B cell (primary cell): ENCODE results near the gene RIBC1. TPM values are rescaled to one million over a fixed set of nuclear protein-coding genes. Genes with fewer than 3 reads are reported as not detected.

Source experiments
- ATAC-seq: fragments of 200-7000 bp; cut with Tn5 transposase; one replicate; pipeline ENCODE4 v1.10.0; 2021; ENCODE audit warnings: low read depth, mild to moderate bottlenecking, moderate number of reproducible peaks, moderate library complexity
- CTCF ChIA-PET: fragments of 350-600 bp; sonication (Branson Sonifier 250); formaldehyde crosslinking; loops from one replicate; lab custom pipeline; 2021; ENCODE audit warnings: antibody characterized with exemption, inconsistent platforms; lab: Charles Lee
- POLR2A ChIA-PET: fragments of 350-600 bp; sonication (Branson Sonifier 250); formaldehyde crosslinking; loops from one replicate; lab custom pipeline; 2021; ENCODE audit warnings: antibody characterized with exemption; lab: Charles Lee
- DNase-seq: peaks from one replicate; pipeline ENCODE4 v3.0.0; 2013
- H2AFZ ChIP-seq: 2 replicates; pipeline ENCODE4 v1.6.1; 2012; ENCODE audit warnings: mild to moderate bottlenecking, low read depth, low read length; ENCODE audit not compliant: insufficient read depth, poor library complexity, severe bottlenecking
- H3K27ac ChIP-seq, 2 donors: 1 replicate in 1 of 2; 2 replicates in 1 of 2; pipeline ENCODE4 v1.5.1; 2012 to 2013; ENCODE audit warnings: low read length in 2 of 2, mild to moderate bottlenecking in 2 of 2, moderate library complexity in 1 of 2
- H3K27me3 ChIP-seq, 4 experiments: fragments of 200-600 bp in 1 of 4; sonication (generic) in 1 of 4; replicated peaks in 1 of 4; 1 replicate in 2 of 4; 2 replicates in 2 of 4; pipeline versions ENCODE4 v1.6.1 to v1.7.0; 2013 to 2016; ENCODE audit warnings: low read length in 3 of 4, mild to moderate bottlenecking in 2 of 4, mixed read lengths in 1 of 4, moderate library complexity in 1 of 4; ENCODE audit not compliant: insufficient read depth in 4 of 4, control insufficient read depth in 3 of 4; ENCODE audit errors: control extremely low read depth in 1 of 4
- H3K36me3 ChIP-seq, 2 experiments: replicated peaks in 1 of 2; 1 replicate in 1 of 2; 2 replicates in 1 of 2; pipeline versions ENCODE4 v1.6.1 to v1.7.1; 2013; ENCODE audit warnings: low read length in 1 of 2; ENCODE audit not compliant: insufficient read depth in 2 of 2, control insufficient read depth in 1 of 2; ENCODE audit errors: control extremely low read depth in 1 of 2, extremely low read depth in 1 of 2
- H3K4me1 ChIP-seq, 2 donors: fragments of 200-600 bp in 1 of 2; sonication (generic) in 1 of 2; 1 replicate in 1 of 2; 2 replicates in 1 of 2; pipeline versions ENCODE4 v1.5.1 to v1.6.1; 2013 to 2017; ENCODE audit warnings: low read length in 2 of 2; ENCODE audit not compliant: control insufficient read depth in 2 of 2, insufficient read depth in 2 of 2
- H3K4me2 ChIP-seq: replicated peaks from 2 replicates; pipeline ENCODE3; 2012; ENCODE audit warnings: mild to moderate bottlenecking, low read depth, low read length; ENCODE audit not compliant: poor library complexity, severe bottlenecking
- H3K4me3 ChIP-seq, 5 experiments: fragments of 200-600 bp in 1 of 5; sonication (generic) in 1 of 5; 1 replicate in 3 of 5; 2 replicates in 2 of 5; pipeline versions ENCODE4 v1.5.1 to v1.7.0; 2011 to 2016; ENCODE audit warnings: low read length in 4 of 5, mild to moderate bottlenecking in 4 of 5, low read depth in 2 of 5, control low read depth in 1 of 5, moderate library complexity in 1 of 5; ENCODE audit not compliant: insufficient read depth in 1 of 5; ENCODE audit errors: control extremely low read depth in 1 of 5, extremely low read depth in 1 of 5
- H3K79me2 ChIP-seq: fragments of 200-600 bp; sonication (generic); one replicate; pipeline ENCODE4 v1.6.0; 2016; ENCODE audit warnings: low read length; ENCODE audit not compliant: control insufficient read depth, insufficient read depth
- H3K9ac ChIP-seq: fragments of 200-600 bp; sonication (generic); 2 replicates; pipeline ENCODE4 v1.6.1; 2017; ENCODE audit warnings: mild to moderate bottlenecking, low read length, moderate library complexity
- H3K9me3 ChIP-seq, 3 donors: one replicate each; pipeline versions ENCODE4 v1.6.1 to v1.7.1; 2013; ENCODE audit warnings: low read length in 2 of 3; ENCODE audit not compliant: control insufficient read depth in 2 of 3, insufficient read depth in 1 of 3; ENCODE audit errors: control extremely low read depth in 1 of 3
- H4K20me1 ChIP-seq: 2 replicates; pipeline ENCODE4 v1.6.0; 2012; ENCODE audit warnings: mild to moderate bottlenecking, low read length; ENCODE audit not compliant: insufficient read depth, control insufficient read depth, poor library complexity, severe bottlenecking
- H3K27ac Mint-ChIP-seq: one replicate; pipeline ENCODE4 v1.8.0; 2021; ENCODE audit warnings: mixed read lengths
- H3K27me3 Mint-ChIP-seq: one replicate; pipeline ENCODE4 v1.8.0; 2021; ENCODE audit warnings: mixed read lengths
- H3K4me1 Mint-ChIP-seq: one replicate; pipeline ENCODE4 v1.8.0; 2021; ENCODE audit warnings: mixed read lengths
- H3K4me3 Mint-ChIP-seq: one replicate; pipeline ENCODE4 v1.8.0; 2021; ENCODE audit warnings: mixed read lengths
- H3K9me3 Mint-ChIP-seq: one replicate; pipeline ENCODE4 v1.8.0; 2022; ENCODE audit warnings: mixed read lengths; ENCODE audit not compliant: insufficient read depth
- EZH2 ChIP-seq: IDR thresholded peaks from 2 replicates; pipeline ENCODE4 v1.6.1; 2012; ENCODE audit warnings: borderline replicate concordance, low read depth, mild to moderate bottlenecking, moderate library complexity, low read length; ENCODE audit not compliant: insufficient read depth, poor library complexity, severe bottlenecking
- WGBS: methylation state at CpG from one replicate; pipeline ENCODE4 v1.1.5; 2013; ENCODE audit warnings: missing lambda C conversion rate; ENCODE audit not compliant: insufficient coverage; 5-methylcytosine and 5-hydroxymethylcytosine counted together
- intact Hi-C: fragments of 100-400 bp; cut with micrococcal nuclease; formaldehyde crosslinking; loops from one replicate; pipeline ENCODE4 v1.10.0; 2022
- polyA minus RNA-seq: library from RNA; depleted of rRNA, polyadenylated mRNA; stranded (reverse); fragments of >200 nt; gene quantifications from 2 replicates; pipeline ENCODE4 v1.2.3, GENCODE V29; 2012
- polyA plus RNA-seq: library from polyadenylated mRNA; depleted of rRNA; stranded (reverse); fragments of >200 nt; gene quantifications from 2 replicates; pipeline ENCODE4 v1.2.3, GENCODE V29; 2012
- total RNA-seq, 2 donors: library from RNA; stranded (reverse); fragments of 120-200 nt in 1 of 2; gene quantifications; 1 replicate in 1 of 2; 2 replicates in 1 of 2; pipeline versions ENCODE4 v1.2.3 to v1.2.4, GENCODE V29; 2013 to 2022
- TF ChIP-seq, protein P1 (sequence below): fragments of 200-600 bp; IDR thresholded peaks from one replicate; pipeline ENCODE4 v1.8.0; 2022; ENCODE audit warnings: antibody characterized with exemption, mild to moderate bottlenecking

RIBC1 gene
- 1.0 and 1.7 TPM in 2 replicates for total RNA-seq
- 0.93 TPM for total RNA-seq (2013)
- 0.91 and 0.95 TPM in 2 replicates for polyA plus RNA-seq
- polyA minus RNA-seq = 1.7 and 2.1 TPM in 2 replicates

DNA sequence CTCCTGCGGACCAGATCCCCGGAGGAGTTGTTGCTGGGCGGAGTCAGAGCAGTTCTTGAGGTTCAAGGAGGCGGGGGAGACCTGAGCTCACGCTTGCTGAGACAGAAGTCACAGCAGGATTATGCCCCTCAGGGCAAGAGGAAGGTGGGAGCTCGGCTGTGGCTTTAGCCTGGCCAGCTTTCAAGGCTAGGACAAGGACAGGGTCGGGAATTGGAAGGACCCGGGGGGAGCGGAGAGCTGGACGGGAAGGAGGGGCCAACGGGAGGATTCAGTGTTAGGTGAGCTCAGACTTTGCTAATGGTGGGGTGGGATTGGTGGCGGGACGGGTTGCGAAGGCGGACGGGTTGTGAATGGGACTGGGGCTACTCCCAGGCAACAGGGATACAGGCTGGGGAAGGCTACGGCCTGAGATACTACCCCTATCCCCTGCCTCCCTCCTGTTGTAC lies at the start of gene RIBC1:
Gene RIBC1, plus strand, starts transcription at position 13 of the 446 bp plus-strand sequence. CDS start 3,404 bp downstream, outside the sequence.
- H3K4me1 ChIP-seq = peaks cover 17 to 23% of the 10 kb centered on the region in 2 donors
- Mint-ChIP-seq H3K4me3 (peak within 1 kb of the TSS; percentile 87), H3K27ac (peak within 1 kb of the TSS; percentile 94), H3K27me3 (no peaks in the 10 kb centered on the region), H3K4me1 (peaks cover 27% of the 10 kb centered on the region), H3K9me3 (no peaks in the 10 kb centered on the region)
- H4K20me1 ChIP-seq = peaks cover 34% of the 10 kb centered on the region
- peak within 1 kb of the TSS; percentile 81 for H2AFZ ChIP-seq
- ChIA-PET CTCF (interaction anchor here (1.1 to 2.3 kb wide), 3 partner anchors 13 to 105 kb away, joined by 3 to 13 read pairs (median 8); no protein-coding TSS in a partner anchor), POLR2A (interaction anchor here (0.7 to 2.1 kb wide), 7 partner anchors 10 to 341 kb away, joined by 3 to 9 read pairs (median 4); partner anchors contain the start of genes HSD17B10 and TSPYL2)
- H3K9ac ChIP-seq = peak within 1 kb of the TSS; percentile 96
- intact Hi-C loops = loop anchor here (1.0 to 10.0 kb wide), 3 partner anchors 11 to 1742 kb away; partner anchors contain the start of gene HSD17B10
- H3K36me3 ChIP-seq = no peaks in the 10 kb centered on the region
- DNase-seq = no peak
- H3K9me3 ChIP-seq = no peaks in the 10 kb centered on the region
- TF ChIP-seq, protein P1, sequence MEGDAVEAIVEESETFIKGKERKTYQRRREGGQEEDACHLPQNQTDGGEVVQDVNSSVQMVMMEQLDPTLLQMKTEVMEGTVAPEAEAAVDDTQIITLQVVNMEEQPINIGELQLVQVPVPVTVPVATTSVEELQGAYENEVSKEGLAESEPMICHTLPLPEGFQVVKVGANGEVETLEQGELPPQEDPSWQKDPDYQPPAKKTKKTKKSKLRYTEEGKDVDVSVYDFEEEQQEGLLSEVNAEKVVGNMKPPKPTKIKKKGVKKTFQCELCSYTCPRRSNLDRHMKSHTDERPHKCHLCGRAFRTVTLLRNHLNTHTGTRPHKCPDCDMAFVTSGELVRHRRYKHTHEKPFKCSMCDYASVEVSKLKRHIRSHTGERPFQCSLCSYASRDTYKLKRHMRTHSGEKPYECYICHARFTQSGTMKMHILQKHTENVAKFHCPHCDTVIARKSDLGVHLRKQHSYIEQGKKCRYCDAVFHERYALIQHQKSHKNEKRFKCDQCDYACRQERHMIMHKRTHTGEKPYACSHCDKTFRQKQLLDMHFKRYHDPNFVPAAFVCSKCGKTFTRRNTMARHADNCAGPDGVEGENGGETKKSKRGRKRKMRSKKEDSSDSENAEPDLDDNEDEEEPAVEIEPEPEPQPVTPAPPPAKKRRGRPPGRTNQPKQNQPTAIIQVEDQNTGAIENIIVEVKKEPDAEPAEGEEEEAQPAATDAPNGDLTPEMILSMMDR = no peak
- TF ChIP-seq EZH2 = no peak
- H3K27me3 ChIP-seq = no peaks in the 10 kb centered on the region
- peak within 1 kb of the TSS; percentile 96 to 98 for H3K27ac ChIP-seq
- peaks cover 35% of the 10 kb centered on the region for H3K79me2 ChIP-seq
- 18% methylated on average over 6 of the region's 17 CpGs for WGBS
- peak within 1 kb of the TSS; percentile 43 to 95 (median 93) for H3K4me3 ChIP-seq
- no peak for ATAC-seq
- H3K4me2 ChIP-seq = peak within 1 kb of the TSS; percentile 88

DNA sequence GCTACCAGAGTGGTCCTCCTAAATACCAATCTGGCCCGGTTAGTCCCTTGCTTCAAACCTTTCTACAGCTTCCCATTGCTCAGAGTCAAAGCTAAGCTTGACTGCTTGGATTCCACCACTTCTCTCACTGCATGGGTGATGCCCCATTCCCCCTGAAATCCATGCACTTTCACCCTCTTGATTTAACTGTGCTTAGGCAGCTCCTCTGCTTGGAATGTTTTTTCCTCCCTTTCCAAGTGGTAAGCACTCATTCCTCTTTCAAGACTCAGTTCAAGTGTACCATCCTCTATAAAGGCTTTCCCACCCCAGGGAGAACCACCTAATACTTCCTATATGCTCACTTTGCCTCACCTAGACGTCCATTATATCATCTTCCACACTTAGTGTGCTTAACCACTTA lies 49.4 kb upstream of the RIBC1 start:
- Histone ChIP-seq H3K4me1 (no peaks in the 10 kb centered on the region), H3K9ac (no peak overlapping the region), H3K9me3 (no peaks in the 10 kb centered on the region), H3K27ac (no peak overlapping the region), H3K36me3 (peaks cover 0 to 1% of the 10 kb centered on the region in 2 experiments), H3K27me3 (no peaks in the 10 kb centered on the region), H3K4me3 (no peak overlapping the region), H3K79me2 (no peaks in the 10 kb centered on the region), H4K20me1 (no peaks in the 10 kb centered on the region), H2AFZ (no peak overlapping the region), H3K4me2 (no peak overlapping the region)
- Mint-ChIP-seq H3K27ac (no peak overlapping the region), H3K9me3 (no peaks in the 10 kb centered on the region), H3K4me3 (no peak overlapping the region), H3K27me3 (no peaks in the 10 kb centered on the region), H3K4me1 (no peaks in the 10 kb centered on the region)
- CTCF ChIA-PET = no interaction called here
- intact Hi-C loops = no loop called here
- WGBS = 86% methylated on average over 1 of the region's 2 CpGs
- no peak for ATAC-seq
- TF ChIP-seq EZH2 = no peak
- TF ChIP-seq, protein P1 = no peak
- POLR2A ChIA-PET = no interaction called here
- no peak for DNase-seq
